ENCODE data around the gene SLC36A3. TPM values are rescaled to one million over a fixed set of nuclear protein-coding genes. Genes with fewer than 3 reads are reported as not detected.
"Not testable (repeated sequence)": the region's sequence is repeated elsewhere in the genome, so short reads cannot be mapped to it uniquely, and the experiment has no call there.

Gene SLC36A3
- total RNA-seq (2014; rRNA removed; shearing (Covaris generic)) = not detected in 2 replicates

GRCh38 chr5:151303666-151304065 lies at the start of gene SLC36A3:
SLC36A3 (minus strand) TSS chr5:151303766; CDS start chr5:151303354, 412 bp downstream.
- DNase-seq (ENCODE audit: low read depth) = no peak

GRCh38 chr5:151351671-151352070 lies 48.1 kb upstream of the SLC36A3 start:
- no peak for DNase-seq (ENCODE audit: low read depth)

GRCh38 chr5:151348789-151349188 lies 45.2 kb upstream of the SLC36A3 start:
- no peak for DNase-seq (ENCODE audit: low read depth)

GRCh38 chr5:151347369-151347768 lies 43.8 kb upstream of the SLC36A3 start, which contains the start of gene SLC36A2:
SLC36A2 (minus strand) TSS chr5:151347559; CDS start chr5:151347460, 99 bp downstream.
- no peak for DNase-seq (ENCODE audit: low read depth)

- peak; percentile 43 for DNase-seq (ENCODE audit: low read depth)
Observed at GRCh38 chr5:151345808-151346478, 42.4 kb upstream of the SLC36A3 start.

GRCh38 chr5:151345187-151345807 lies 41.7 kb upstream of the SLC36A3 start:
- no peak for DNase-seq (ENCODE audit: low read depth)

- DNase-seq (ENCODE audit: low read depth) = no peak
Observed at GRCh38 chr5:151344088-151344487, 40.5 kb upstream of the SLC36A3 start.

- no peak for DNase-seq (ENCODE audit: low read depth)
Observed at GRCh38 chr5:151340004-151340403, 36.4 kb upstream of the SLC36A3 start.

GRCh38 chr5:151338734-151339133 lies 35.2 kb upstream of the SLC36A3 start:
- no peak for DNase-seq (ENCODE audit: low read depth)

- DNase-seq (ENCODE audit: low read depth) = no peak
Observed at GRCh38 chr5:151332857-151333256, 29.3 kb upstream of the SLC36A3 start.

- no peak for DNase-seq (ENCODE audit: low read depth)
Observed at GRCh38 chr5:151328734-151329133, 25.2 kb upstream of the SLC36A3 start.

- DNase-seq (ENCODE audit: low read depth) = no peak
Observed at GRCh38 chr5:151327585-151327984, 24.0 kb upstream of the SLC36A3 start.

GRCh38 chr5:151326266-151326665 lies 22.7 kb upstream of the SLC36A3 start:
- DNase-seq (ENCODE audit: low read depth) = no peak

- no peak for DNase-seq (ENCODE audit: low read depth)
Observed at GRCh38 chr5:151320481-151320880, 16.9 kb upstream of the SLC36A3 start.

- DNase-seq (ENCODE audit: low read depth) = peak; percentile 9
Observed at GRCh38 chr5:151318850-151319732, 15.5 kb upstream of the SLC36A3 start.

GRCh38 chr5:151317871-151318270 lies 14.3 kb upstream of the SLC36A3 start:
- DNase-seq (ENCODE audit: low read depth) = no peak

- DNase-seq (ENCODE audit: low read depth) = peak; percentile 48
Observed at GRCh38 chr5:151315998-151316597, 12.5 kb upstream of the SLC36A3 start.

- DNase-seq (ENCODE audit: low read depth) = no peak
Observed at GRCh38 chr5:151313357-151313756, 9.8 kb upstream of the SLC36A3 start.

GRCh38 chr5:151312756-151313324 lies 9.3 kb upstream of the SLC36A3 start:
- no peak for DNase-seq (ENCODE audit: low read depth)

- no peak for DNase-seq (ENCODE audit: low read depth)
Observed at GRCh38 chr5:151310932-151311331, 7.4 kb upstream of the SLC36A3 start.

- DNase-seq (ENCODE audit: low read depth) = not testable (repeated sequence)
Observed at GRCh38 chr5:151309821-151310220, 6.3 kb upstream of the SLC36A3 start.

GRCh38 chr5:151309266-151309665 lies 5.7 kb upstream of the SLC36A3 start:
- not testable (repeated sequence) for DNase-seq (ENCODE audit: low read depth)

All from RPMI7951 (cell line).